MM.1S (cell line): Measurements from ENCODE around the gene OIT3.

Experiments
- DNase-seq: peaks from one replicate; pipeline ENCODE4 v3.0.0-alpha.2; 2015
- H2AFZ ChIP-seq: fragments of 300-600 bp; sonication (generic); 2 replicates; pipeline ENCODE4 v1.6.0; 2016; ENCODE audit warnings: antibody characterized with exemption, low read length
- H3F3A ChIP-seq: fragments of 300-600 bp; sonication (generic); 2 replicates; pipeline ENCODE4 v1.6.1; 2016; ENCODE audit warnings: mild to moderate bottlenecking, antibody characterized with exemption, low read length, moderate library complexity, mixed read lengths; ENCODE audit not compliant: insufficient read depth
- H3K27ac ChIP-seq: fragments of 300-600 bp; sonication (generic); 2 replicates; pipeline ENCODE4 v1.5.1; 2016; ENCODE audit warnings: mild to moderate bottlenecking, low read length
- H3K27me3 ChIP-seq: fragments of 300-600 bp; sonication (generic); replicated peaks from 2 replicates; pipeline ENCODE4 v1.6.0; 2016; ENCODE audit warnings: low read length; ENCODE audit not compliant: insufficient read depth
- H3K36me3 ChIP-seq: fragments of 300-600 bp; sonication (generic); replicated peaks from 2 replicates; pipeline ENCODE4 v1.6.1; 2016; ENCODE audit warnings: mild to moderate bottlenecking, low read length, mixed read lengths; ENCODE audit not compliant: insufficient read depth
- H3K4me1 ChIP-seq: fragments of 300-600 bp; sonication (generic); 2 replicates; pipeline ENCODE4 v1.6.1; 2016; ENCODE audit warnings: low read length, mixed read lengths
- H3K4me2 ChIP-seq: fragments of 300-600 bp; sonication (generic); 2 replicates; pipeline ENCODE4 v1.6.0; 2016; ENCODE audit warnings: low read depth, low read length
- H3K4me3 ChIP-seq: fragments of 300-600 bp; sonication (generic); 2 replicates; pipeline ENCODE4 v1.5.1; 2016; ENCODE audit warnings: low read length, mixed read lengths
- H3K79me2 ChIP-seq: fragments of 300-600 bp; sonication (generic); 2 replicates; pipeline ENCODE4 v1.6.1; 2016; ENCODE audit warnings: mixed run types, low read length, mixed read lengths
- H3K9ac ChIP-seq: fragments of 300-600 bp; sonication (generic); 2 replicates; pipeline ENCODE4 v1.6.1; 2016; ENCODE audit warnings: low read length, mixed read lengths
- H3K9me2 ChIP-seq: fragments of 300-600 bp; sonication (generic); replicated peaks from 2 replicates; pipeline ENCODE4 v1.6.1; 2016; ENCODE audit warnings: mild to moderate bottlenecking, low read length, mixed read lengths; ENCODE audit not compliant: insufficient read depth
- H3K9me3 ChIP-seq: fragments of 300-600 bp; sonication (generic); replicated peaks from 2 replicates; pipeline ENCODE4 v1.6.1; 2016; ENCODE audit warnings: mild to moderate bottlenecking, low read length, mixed read lengths; ENCODE audit not compliant: insufficient read depth
- H4K20me1 ChIP-seq: fragments of 300-600 bp; sonication (generic); 2 replicates; pipeline ENCODE4 v1.6.1; 2016; ENCODE audit warnings: mild to moderate bottlenecking, low read length, moderate library complexity, mixed read lengths; ENCODE audit not compliant: insufficient read depth
- EZH2 ChIP-seq: fragments of 300-600 bp; sonication (generic); optimal IDR thresholded peaks from 2 replicates; pipeline ENCODE3; 2017; ENCODE audit warnings: low read depth, mild to moderate bottlenecking, antibody characterized with exemption, low read length, mixed read lengths
- EZH2phosphoT487 ChIP-seq: fragments of 300-600 bp; sonication (generic); IDR thresholded peaks from 2 replicates; pipeline ENCODE4 v1.6.1; 2018; ENCODE audit warnings: antibody characterized with exemption, low read length
- TF ChIP-seq, protein P1 (sequence below): fragments of 300-600 bp; sonication (generic); IDR thresholded peaks from 2 replicates; pipeline ENCODE4 v1.5.1; 2016; ENCODE audit warnings: antibody characterized with exemption, low read length, mixed read lengths

OIT3 gene

DNA sequence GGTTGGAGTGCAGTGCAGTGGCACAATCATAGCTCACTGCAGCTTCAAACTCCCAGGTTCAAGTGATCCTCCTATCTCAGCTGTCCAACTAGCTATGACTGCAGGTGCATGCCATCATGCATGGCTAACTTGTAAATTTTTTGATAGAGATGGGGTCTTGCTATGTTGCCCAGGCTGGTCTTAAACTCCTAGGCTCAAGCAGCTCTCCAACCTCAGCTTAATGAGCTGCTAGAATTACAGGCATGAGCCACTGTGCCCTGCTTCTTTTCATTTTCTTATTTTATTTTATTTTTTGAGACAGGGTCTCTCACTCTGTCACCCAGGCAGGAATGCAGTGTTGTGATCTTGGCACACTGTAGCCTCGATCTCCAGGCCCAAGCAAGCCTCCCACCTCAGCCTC, 53.4 kb downstream of the OIT3 start:
- H3K27me3 ChIP-seq, result no peaks in the 10 kb centered on the region
- no peak overlapping the region for H3K4me3 ChIP-seq
- H3K4me2 ChIP-seq, result no peak overlapping the region
- no peaks in the 10 kb centered on the region for H3K9me3 ChIP-seq
- no peaks in the 10 kb centered on the region for H3K9me2 ChIP-seq
- H3K27ac ChIP-seq, result no peak overlapping the region
- TF ChIP-seq, protein P1, sequence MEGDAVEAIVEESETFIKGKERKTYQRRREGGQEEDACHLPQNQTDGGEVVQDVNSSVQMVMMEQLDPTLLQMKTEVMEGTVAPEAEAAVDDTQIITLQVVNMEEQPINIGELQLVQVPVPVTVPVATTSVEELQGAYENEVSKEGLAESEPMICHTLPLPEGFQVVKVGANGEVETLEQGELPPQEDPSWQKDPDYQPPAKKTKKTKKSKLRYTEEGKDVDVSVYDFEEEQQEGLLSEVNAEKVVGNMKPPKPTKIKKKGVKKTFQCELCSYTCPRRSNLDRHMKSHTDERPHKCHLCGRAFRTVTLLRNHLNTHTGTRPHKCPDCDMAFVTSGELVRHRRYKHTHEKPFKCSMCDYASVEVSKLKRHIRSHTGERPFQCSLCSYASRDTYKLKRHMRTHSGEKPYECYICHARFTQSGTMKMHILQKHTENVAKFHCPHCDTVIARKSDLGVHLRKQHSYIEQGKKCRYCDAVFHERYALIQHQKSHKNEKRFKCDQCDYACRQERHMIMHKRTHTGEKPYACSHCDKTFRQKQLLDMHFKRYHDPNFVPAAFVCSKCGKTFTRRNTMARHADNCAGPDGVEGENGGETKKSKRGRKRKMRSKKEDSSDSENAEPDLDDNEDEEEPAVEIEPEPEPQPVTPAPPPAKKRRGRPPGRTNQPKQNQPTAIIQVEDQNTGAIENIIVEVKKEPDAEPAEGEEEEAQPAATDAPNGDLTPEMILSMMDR, result no peak
- no peak for TF ChIP-seq EZH2phosphoT487
- TF ChIP-seq EZH2, result no peak
- no peaks in the 10 kb centered on the region for H3K4me1 ChIP-seq
- no peaks in the 10 kb centered on the region for H3K36me3 ChIP-seq
- H3K79me2 ChIP-seq, result no peaks in the 10 kb centered on the region
- no peak overlapping the region for H2AFZ ChIP-seq
- DNase-seq, result no peak
- no peaks in the 10 kb centered on the region for H3F3A ChIP-seq
- no peaks in the 10 kb centered on the region for H4K20me1 ChIP-seq
- no peak overlapping the region for H3K9ac ChIP-seq

DNA sequence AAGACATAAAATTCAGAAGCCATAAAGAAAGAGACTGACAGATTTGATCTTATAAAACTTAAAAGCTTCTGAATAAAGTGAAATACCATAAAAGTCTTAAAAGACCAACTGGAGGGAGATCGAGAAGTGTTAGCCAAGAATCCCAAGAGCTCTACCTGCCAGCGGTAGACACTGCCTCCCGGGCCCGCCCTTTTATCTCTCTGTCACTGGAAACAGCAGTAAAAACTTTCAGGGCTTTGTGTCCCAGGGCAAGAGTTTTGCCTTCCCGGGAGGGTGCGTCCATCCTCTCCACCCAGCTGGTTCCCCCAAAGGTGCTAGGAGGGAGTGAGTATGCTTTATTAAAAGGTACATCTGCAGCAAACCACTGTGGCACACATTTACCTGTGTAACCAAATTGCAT, 55.2 kb downstream of the OIT3 start:
- Histone ChIP-seq H4K20me1 (no peaks in the 10 kb centered on the region), H3K27me3 (no peaks in the 10 kb centered on the region), H3K9ac (no peak overlapping the region), H3K9me2 (no peaks in the 10 kb centered on the region), H3K79me2 (no peaks in the 10 kb centered on the region), H3K9me3 (no peaks in the 10 kb centered on the region), H3K36me3 (no peaks in the 10 kb centered on the region), H3K27ac (no peak overlapping the region), H3F3A (no peaks in the 10 kb centered on the region), H3K4me3 (no peak overlapping the region), H3K4me2 (no peak overlapping the region), H2AFZ (no peak overlapping the region), H3K4me1 (no peaks in the 10 kb centered on the region)
- DNase-seq, result no peak
- TF ChIP-seq EZH2 (no peak), EZH2phosphoT487 (no peak)
- TF ChIP-seq, protein P1, result no peak

DNA sequence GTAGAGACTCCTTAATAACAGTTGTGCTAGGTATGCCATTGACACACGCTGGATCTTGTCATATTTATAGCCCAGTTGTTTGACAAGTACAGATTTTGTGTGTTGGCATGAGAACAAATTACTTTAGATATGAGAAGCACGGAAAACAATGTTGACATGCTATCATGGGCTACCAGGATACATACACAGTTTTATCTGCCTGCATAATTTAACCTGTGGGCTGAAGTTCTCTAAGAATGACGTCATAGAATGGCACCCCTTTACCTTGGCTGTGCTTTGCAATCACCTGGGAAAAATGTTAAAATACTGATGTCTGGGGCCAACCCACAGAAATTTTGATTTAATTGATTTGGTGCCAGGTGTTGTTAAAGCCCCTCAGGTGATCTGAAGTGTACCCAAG, 58.2 kb downstream of the OIT3 start:
- TF ChIP-seq EZH2phosphoT487 (no peak), EZH2 (no peak)
- TF ChIP-seq, protein P1, result no peak

More for the DNA sequence above, 58.2 kb downstream of the OIT3 start:
- DNase-seq, result no peak
- Histone ChIP-seq H4K20me1 (no peaks in the 10 kb centered on the region), H3K4me2 (no peak overlapping the region), H3K27ac (no peak overlapping the region), H3K4me3 (no peak overlapping the region), H3K9me3 (no peaks in the 10 kb centered on the region), H3K9ac (no peak overlapping the region), H2AFZ (no peak overlapping the region), H3K36me3 (no peaks in the 10 kb centered on the region), H3F3A (no peaks in the 10 kb centered on the region), H3K4me1 (no peaks in the 10 kb centered on the region), H3K79me2 (no peaks in the 10 kb centered on the region), H3K9me2 (no peaks in the 10 kb centered on the region), H3K27me3 (no peaks in the 10 kb centered on the region)
